ENCODE data around the gene GADD45GIP1.
A peak's percentile ranks its signal among the peaks of the same experiment; 100 is the strongest.
"Not testable (repeated sequence)": the region's sequence is repeated elsewhere in the genome, so short reads cannot be mapped to it uniquely, and the experiment has no call there.

The GADD45GIP1 gene

GRCh38 chr19:12987781-12988180 lies 30.8 kb upstream of the GADD45GIP1 start:
- DNase-seq: no peak

DNA sequence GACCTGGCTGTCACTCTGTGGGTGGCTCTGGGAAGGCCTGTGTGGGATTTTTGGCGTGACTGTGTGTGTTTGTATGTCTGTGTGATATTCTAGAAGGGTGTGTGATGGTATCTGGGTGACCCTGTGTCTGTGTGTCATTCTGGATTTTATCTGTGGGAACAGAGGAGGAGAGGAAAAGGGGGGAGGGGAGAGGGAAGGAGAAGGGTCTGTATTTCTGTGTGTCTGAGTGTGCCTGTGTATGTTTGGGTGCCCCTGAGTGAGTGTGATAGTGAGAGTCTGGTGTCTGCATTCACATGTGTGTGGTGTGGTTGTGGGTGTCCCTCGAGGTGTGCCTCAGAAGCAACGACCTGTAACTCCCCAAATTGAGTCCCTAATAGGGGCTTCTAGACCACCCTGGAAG lies 30.2 kb upstream of the GADD45GIP1 start:
- DNase-seq: no peak

- no peak for DNase-seq
These were observed 29.7 kb upstream of the GADD45GIP1 start for GRCh38 chr19:12986726-12987125.

GRCh38 chr19:12985049-12985776 lies 28.2 kb upstream of the GADD45GIP1 start:
- no peak for DNase-seq

DNA sequence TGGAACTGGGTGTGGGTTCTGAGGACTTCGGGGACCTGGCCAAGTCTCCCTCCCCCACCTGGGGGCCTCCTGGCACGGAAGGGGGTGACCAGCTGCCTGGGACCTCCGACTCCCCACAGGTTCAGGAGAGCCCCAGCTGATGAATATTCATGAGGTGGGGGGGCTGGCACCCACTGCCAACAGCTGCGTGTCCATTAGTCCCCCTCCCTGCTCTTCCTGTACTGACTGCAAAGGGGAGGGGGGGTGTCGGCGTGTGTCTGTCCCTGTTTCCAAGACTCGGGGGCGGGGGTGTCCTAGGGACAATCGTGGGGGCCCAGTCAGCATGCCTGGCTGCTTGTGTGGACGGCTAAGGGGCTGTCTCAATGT lies 27.6 kb upstream of the GADD45GIP1 start:
- no peak for DNase-seq

DNA sequence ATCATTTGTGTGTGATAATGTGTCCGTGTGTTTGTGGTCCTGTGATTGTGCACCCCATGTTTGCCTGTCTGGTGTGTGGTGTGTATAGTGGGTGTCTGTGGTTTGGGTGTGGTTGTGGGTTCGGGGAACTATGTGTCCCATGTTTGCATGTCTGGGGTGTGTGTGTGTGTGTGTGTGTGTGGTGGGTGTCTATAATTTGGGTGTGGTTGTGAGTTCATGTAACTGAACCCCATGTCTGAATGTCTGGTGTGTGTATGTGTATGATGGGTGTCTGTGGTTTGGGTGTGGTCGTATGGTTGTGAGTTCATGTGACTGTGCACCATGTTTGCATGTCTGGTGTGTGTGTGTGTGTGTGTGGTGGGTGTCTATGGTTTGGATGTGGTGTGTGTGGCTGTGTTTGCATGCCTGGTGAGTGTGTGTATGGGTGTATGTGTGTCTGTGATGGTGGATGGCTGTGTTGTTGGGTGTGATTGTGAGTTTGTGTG lies 27.2 kb upstream of the GADD45GIP1 start:
- DNase-seq: no peak

DNA sequence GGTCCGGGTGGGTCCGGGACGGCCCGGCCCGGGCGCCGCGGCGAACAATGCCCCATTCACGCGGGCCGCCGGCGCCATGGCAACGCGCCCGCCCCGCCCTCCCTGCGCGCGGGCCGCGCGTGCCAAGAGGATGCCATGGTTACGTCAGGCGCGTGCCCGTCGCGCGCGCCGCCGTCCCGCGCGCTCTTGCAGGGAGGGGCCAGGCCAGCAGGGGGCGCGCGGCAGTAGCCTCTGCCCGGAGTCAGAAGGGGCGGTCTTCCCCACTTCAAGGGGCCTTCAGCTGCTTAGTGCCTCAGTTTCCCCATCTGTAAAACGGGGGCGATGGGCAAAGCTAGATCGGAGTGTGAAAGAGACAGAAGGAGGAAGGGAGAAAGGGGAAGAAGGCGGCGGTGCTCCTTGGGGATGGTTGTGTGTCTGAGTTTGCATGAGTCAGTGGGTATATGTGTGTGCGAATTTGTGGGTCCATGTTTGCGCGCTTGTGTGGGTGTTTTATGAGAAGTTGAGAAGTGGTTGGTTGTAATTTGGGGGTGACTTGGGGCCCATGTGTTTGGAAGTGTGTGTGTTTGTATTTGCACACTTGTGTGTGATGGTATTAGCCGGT lies 26.6 kb upstream of the GADD45GIP1 start:
- peak; percentile 81 for DNase-seq

- no peak for DNase-seq
These were observed 26.1 kb upstream of the GADD45GIP1 start for GRCh38 chr19:12983091-12983490.

DNA sequence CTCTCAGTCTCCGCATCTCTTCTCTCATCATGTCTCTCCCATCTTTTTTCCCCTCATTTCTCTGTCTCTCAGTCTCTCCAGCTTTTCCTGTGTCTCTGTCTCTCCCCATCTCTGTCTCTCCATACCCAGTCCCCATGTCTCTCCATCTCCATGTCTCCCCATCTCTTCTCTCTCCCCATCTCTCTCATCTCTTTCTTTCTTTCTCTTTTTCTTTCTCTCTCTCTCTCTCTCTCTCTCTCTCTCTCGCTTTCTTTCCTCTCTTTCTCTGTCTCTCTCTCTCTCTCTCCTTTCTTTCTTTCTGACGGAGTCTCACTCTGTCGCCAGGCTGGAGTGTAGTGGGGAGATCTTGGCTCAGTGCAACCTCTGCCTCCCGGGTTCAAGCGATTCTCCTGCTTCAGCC lies 25.6 kb upstream of the GADD45GIP1 start:
- no peak for DNase-seq

- DNase-seq: no peak
These were observed 23.0 kb upstream of the GADD45GIP1 start for GRCh38 chr19:12979974-12980373.

DNA sequence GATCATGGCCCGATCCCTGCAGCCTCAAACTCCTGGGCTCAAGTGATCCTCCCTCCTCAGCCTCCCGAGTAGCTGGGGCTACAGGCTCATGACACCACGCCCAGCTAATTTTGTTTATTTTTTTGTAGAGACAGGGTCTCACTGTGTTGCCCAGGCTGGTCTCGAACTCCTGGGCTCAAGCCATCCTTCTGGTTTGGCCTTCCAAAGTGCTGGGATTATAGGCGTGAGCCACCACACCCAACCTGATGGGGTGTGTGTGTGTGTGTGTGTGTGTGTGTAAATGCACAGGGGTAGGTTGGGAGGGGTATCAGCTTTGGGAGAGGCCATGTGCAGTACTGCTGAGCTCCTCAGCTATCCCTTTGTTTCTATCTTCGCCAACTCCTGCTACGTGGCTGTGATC lies 19.1 kb upstream of the GADD45GIP1 start:
- not testable (repeated sequence) for DNase-seq

GRCh38 chr19:12975221-12975741 lies 18.3 kb upstream of the GADD45GIP1 start:
- no peak for DNase-seq

DNA sequence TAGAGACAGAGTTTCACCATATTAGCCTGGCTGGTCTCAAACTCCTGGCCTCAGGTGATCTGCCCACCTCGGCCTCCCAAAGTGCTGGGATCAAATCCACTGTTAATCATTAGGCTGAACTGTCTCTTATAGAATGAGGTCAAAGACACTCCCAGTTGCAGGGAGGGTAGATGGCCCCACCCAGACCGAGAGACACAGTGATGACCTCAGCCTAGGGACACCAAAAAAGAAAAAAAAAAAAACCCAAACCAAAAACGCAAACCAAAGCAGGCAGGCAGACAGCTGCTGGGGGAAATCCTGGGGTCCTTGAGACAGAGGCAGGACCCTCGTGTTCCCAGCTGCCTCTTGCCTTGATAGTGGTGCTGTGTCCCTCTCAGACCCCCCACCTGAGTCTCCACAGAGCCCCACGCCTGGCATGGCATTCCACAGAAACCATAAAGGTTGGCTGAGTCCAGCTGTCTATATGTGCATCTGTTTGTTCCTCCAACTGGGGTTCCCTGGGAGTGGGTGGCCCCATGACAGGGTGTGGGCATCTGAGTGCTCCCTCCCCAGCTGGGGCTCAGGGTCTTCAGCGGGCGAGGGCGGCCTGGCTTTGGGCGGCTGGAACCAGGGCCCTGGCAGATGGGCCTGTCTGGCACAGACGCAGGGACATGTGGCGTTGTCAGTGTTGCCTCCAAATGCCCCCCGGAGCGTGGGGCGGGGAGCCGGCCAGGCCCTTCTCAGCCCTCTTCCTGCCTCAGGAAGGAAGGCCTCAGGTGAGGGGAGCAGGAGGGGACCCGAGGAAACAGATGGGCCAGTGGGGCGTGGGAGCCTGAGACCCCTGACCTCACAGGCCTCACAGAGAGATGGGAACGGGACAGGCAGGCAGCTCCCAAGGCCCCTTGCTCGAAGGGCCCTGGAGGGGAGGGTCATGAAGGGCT lies 17.5 kb upstream of the GADD45GIP1 start:
- no peak for DNase-seq

GRCh38 chr19:12973236-12973635 lies 16.2 kb upstream of the GADD45GIP1 start:
- no peak for DNase-seq

GRCh38 chr19:12970070-12970820 lies 13.2 kb upstream of the GADD45GIP1 start:
- no peak for DNase-seq

DNA sequence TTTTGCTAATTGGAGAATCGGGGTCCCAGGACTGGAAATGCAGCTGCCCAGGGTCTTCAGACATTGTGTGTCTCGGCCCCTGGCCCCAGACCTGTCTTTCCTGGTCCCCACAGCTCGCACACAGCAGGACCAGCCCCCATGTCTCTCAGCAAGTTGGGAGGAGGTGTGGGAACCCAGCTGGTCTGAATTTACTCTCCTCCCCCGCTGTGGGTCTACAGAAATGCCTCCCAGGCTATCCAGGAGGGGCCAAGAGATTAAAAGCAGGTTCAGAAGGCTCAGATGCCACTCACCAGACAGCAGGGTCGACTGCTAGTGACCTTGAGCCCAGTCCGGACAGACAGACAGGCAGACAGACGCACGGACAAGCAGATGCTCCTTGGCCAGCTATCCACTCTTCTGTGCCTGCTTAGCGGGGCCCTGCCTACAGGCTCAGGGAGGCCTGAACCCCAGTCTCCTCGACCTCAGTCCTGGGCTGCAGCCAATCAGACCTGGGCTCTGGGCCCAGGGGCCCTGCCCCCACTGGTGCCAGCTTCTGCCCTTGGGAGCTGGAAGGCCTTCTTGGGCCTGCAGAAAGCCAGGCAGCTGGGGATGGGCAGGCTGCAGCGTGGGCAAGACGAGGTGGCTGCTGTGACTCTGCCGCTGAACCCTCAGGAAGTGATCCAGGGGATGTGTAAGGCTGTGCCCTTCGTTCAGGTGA lies 12.4 kb upstream of the GADD45GIP1 start, which contains the start of gene DAND5:
TSS of gene DAND5 (plus strand) at position 285 of the 697 bp plus-strand sequence. CDS start at position 370, 85 bp downstream.
- DNase-seq: no peak

- DNase-seq: no peak
These were observed 10.9 kb upstream of the GADD45GIP1 start for GRCh38 chr19:12967907-12968306.

DNA sequence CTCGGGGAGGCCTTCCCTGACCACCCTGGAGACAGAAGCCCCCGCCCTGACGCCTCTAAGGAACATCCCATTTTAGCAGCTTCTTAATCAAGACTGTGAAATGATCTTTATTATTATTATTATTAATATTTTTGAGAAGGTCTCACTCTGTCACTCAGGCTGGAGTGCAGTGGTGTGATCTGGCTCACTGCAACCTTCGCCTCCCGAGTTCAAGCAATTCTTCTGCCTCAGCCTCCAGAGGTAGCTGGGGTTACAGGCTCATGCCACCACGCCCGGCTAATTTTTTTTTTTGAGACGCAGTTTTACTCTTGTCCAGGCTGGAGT lies 8.8 kb upstream of the GADD45GIP1 start:
- DNase-seq: no peak

DNA sequence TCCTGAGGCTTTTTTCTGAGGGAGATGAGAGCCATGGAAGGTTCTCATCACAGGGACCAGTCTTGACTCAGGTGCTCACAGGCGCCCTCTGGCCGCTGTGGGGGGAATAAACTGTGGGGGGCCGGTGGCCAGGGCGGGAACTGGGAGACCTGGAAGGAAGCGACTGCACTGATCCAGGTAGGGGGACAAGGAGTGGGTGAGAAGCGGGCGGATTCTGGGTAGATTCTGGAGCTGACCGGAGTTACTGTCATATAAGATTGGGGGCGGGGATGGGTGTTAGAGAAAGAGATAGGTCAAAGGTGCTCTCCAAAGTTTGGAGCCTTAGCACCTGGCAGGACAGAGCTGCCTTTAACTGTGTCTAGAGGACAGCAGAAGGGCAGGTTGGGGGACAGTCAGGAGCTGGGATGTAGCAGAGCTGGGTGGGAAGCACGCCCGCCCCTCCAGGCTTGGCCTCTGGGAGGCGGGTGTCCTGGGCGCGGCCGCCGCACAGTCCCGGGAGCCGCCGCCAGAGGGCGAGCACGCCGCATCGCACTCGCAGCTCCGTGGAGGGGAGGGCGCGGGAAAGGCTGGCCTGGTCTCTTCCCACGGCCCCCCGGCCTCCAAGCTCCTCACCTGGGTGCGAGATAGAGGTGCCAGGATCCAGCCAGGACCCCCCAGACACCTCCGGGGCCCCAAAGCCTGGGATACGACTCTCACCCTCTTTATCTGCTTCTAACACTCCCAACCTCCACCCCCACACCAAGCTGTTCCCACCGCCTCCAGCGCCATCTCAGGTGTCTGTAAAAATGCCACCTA lies 8.2 kb upstream of the GADD45GIP1 start:
- peak; percentile 68 for DNase-seq

DNA sequence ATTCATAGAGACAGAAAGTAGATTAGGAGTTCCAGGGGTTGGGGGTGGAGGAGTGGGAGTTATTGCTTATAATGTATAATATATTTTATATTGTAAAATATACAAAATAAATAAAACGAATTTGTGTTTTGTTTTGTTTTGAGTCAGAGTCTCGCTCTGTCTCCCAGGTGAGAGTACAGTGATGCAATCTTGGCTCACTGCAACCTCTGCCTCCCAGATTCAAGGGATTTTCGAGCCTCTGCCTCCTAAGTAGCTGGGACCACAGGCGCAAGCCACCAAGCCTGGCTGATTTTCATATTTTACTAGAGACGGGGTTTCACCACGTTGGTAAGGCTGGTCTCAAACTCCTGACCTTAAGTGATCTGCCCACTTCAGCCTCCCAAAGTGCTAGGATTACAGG lies 2.5 kb upstream of the GADD45GIP1 start:
- no peak for DNase-seq

DNA sequence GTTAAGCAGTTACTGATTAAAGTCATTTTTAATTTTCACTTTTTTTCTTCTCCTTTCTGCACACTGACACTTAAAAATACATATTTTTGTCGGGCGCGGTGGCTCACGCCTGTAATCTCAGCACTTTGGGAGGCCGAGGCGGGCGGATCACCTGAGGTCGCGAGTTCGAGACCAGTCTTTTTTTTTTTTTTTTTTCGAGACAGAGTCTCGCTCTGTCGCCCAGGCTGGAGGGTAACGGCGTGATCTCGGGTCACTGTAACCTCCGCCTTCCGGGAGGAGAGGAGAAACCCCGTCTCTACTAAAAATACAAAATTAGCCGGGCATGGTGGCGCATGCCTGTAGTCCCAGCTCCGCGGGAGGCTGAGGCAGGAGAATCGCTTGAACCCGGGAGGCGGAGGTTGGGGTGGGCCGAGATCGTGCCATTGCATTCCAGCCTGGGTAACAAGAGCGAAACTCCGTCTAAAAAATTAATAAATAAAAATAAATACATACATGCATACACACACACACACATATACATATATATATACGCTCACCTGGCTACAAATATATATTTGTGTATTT lies 448 bp upstream of the GADD45GIP1 start:
- not testable (repeated sequence) for DNase-seq
